SU-DHL-6 (cell line): Measurements from ENCODE around the gene KCNJ1.

ENCODE experiments used
- H2AFZ ChIP-seq: fragments of 200-600 bp; sonication (generic); 2 replicates; pipeline ENCODE4 v1.6.1; 2014; ENCODE audit warnings: low read depth, mild to moderate bottlenecking, moderate library complexity, mixed read lengths, antibody characterized with exemption, low read length; ENCODE audit not compliant: severe bottlenecking
- H3F3A ChIP-seq: fragments of 200-600 bp; shearing (Covaris generic); 2 replicates; pipeline ENCODE4 v1.6.0; 2016; ENCODE audit warnings: antibody characterized with exemption, mild to moderate bottlenecking; ENCODE audit not compliant: insufficient read depth
- H3K27ac ChIP-seq: fragments of 200-600 bp; sonication (generic); 2 replicates; pipeline ENCODE4 v1.5.1; 2016; ENCODE audit warnings: low read depth, mild to moderate bottlenecking, low read length, moderate library complexity, mixed read lengths
- H3K27me3 ChIP-seq: fragments of 200-600 bp; sonication (generic), shearing (Covaris generic); 2 replicates; pipeline ENCODE4 v1.6.0; 2014; ENCODE audit warnings: mild to moderate bottlenecking, low read length
- H3K36me3 ChIP-seq: fragments of 200-600 bp; sonication (generic); 2 replicates; pipeline ENCODE4 v1.6.1; 2014; ENCODE audit warnings: mild to moderate bottlenecking, low read length, mixed read lengths
- H3K4me2 ChIP-seq: fragments of 300-600, 200-600 bp; shearing (Covaris generic), sonication (generic); 2 replicates; pipeline ENCODE4 v1.6.0; 2014; ENCODE audit warnings: low read length, low read depth, mild to moderate bottlenecking; ENCODE audit not compliant: poor library complexity, severe bottlenecking
- H3K4me3 ChIP-seq: fragments of 200-600 bp; sonication (generic); 2 replicates; pipeline ENCODE4 v1.5.1; 2014; ENCODE audit warnings: antibody characterized with exemption, low read length, mild to moderate bottlenecking, mixed read lengths; ENCODE audit not compliant: insufficient read depth, poor library complexity, severe bottlenecking
- H3K79me2 ChIP-seq: fragments of 200-600 bp; sonication (generic); 2 replicates; pipeline ENCODE4 v1.6.1; 2014; ENCODE audit warnings: mild to moderate bottlenecking, low read length, moderate library complexity; ENCODE audit not compliant: insufficient read depth
- H3K9ac ChIP-seq: fragments of 200-600 bp; sonication (generic); 2 replicates; pipeline ENCODE4 v1.7.0; 2014; ENCODE audit warnings: mild to moderate bottlenecking, low read length
- H3K9me2 ChIP-seq: fragments of 200-600 bp; sonication (generic); replicated peaks from 2 replicates; pipeline ENCODE4 v1.6.1; 2014; ENCODE audit warnings: low read length; ENCODE audit not compliant: insufficient read depth
- H3K9me3 ChIP-seq: fragments of 200-600 bp; sonication (generic); 2 replicates; pipeline ENCODE4 v1.6.1; 2014; ENCODE audit warnings: low read length, mixed read lengths; ENCODE audit not compliant: insufficient read depth
- H4K20me1 ChIP-seq: fragments of 200-600 bp; sonication (generic); 2 replicates; pipeline ENCODE4 v1.6.1; 2014; ENCODE audit warnings: low read depth, mild to moderate bottlenecking, antibody characterized with exemption, low read length, moderate library complexity, mixed read lengths
- CTCF ChIP-seq: fragments of 200-600 bp; sonication (generic); IDR thresholded peaks from one replicate; pipeline ENCODE4 v1.5.1; 2017; ENCODE audit warnings: antibody characterized with exemption, mild to moderate bottlenecking, low read length, moderate library complexity; ENCODE audit not compliant: insufficient read depth, poor library complexity, severe bottlenecking
- EZH2phosphoT487 ChIP-seq: fragments of 200-600 bp; sonication (generic), shearing (Covaris generic); conservative IDR thresholded peaks from 2 replicates; pipeline ENCODE4 v1.6.1; 2018; ENCODE audit warnings: mild to moderate bottlenecking, antibody characterized with exemption, low read length, moderate library complexity, mixed read lengths

The KCNJ1 gene

DNA sequence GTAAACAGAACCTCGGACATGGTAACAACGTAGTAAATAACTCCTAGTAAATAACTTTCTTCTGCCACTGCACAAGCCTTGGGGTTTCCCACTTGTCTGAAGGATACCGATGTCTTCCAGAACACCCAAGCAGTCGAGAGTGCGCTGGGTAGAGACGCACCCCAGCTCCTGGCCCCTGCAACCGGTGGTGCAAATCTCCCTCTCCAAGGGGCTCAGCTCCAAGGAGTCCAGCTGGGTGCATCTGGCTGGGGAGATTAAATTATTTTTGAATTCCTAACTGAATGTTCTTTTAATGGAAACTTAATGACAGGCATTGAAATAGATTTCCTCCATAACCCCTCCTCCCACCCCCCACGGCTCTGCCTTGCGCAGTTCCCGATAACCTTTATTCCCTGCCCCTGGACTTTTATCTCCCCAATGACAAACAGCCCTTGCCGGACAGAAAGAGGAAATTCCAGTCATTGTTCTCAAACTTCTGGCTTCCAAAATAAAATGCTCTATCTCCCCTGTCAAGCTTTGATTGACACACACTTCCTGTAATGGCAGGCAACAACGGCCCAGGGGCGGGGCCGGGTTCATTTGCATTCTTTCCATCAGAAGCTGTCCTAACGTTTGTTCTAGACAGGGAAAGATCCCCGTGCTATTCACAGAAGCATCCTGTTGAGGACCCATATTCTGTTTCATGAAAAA, 31.2 kb downstream of the KCNJ1 start:
- Histone ChIP-seq H3K36me3 (no peaks in the 10 kb centered on the region), H3K4me2 (peak overlapping the region; percentile 15), H3K9ac (no peak overlapping the region), H3K27ac (peak overlapping the region; percentile 35; the same call in 1 of the 2 replicates), H3F3A (peaks cover 11% of the 10 kb centered on the region; the same call in 1 of the 2 replicates), H4K20me1 (no peaks in the 10 kb centered on the region), H3K9me2 (no peaks in the 10 kb centered on the region), H2AFZ (no peak overlapping the region), H3K9me3 (no peaks in the 10 kb centered on the region), H3K79me2 (no peaks in the 10 kb centered on the region), H3K27me3 (no peaks in the 10 kb centered on the region), H3K4me3 (no peak overlapping the region)
- no peak for TF ChIP-seq CTCF
- no peak for TF ChIP-seq EZH2phosphoT487

- Histone ChIP-seq H3K4me3 (no peak overlapping the region), H3K79me2 (no peaks in the 10 kb centered on the region), H3K36me3 (no peaks in the 10 kb centered on the region), H3K9me2 (no peaks in the 10 kb centered on the region), H2AFZ (no peak overlapping the region), H3K27ac (peak overlapping the region; percentile 18), H3K27me3 (no peaks in the 10 kb centered on the region), H3F3A (peaks cover 11% of the 10 kb centered on the region; the same call in 1 of the 2 replicates), H3K9ac (no peak overlapping the region), H3K4me2 (no peak overlapping the region), H4K20me1 (no peaks in the 10 kb centered on the region), H3K9me3 (no peaks in the 10 kb centered on the region)
- TF ChIP-seq CTCF (no peak), EZH2phosphoT487 (no peak)
Measured at GRCh38 chr11:128834157-128834556, 32.9 kb downstream of the KCNJ1 start.

DNA sequence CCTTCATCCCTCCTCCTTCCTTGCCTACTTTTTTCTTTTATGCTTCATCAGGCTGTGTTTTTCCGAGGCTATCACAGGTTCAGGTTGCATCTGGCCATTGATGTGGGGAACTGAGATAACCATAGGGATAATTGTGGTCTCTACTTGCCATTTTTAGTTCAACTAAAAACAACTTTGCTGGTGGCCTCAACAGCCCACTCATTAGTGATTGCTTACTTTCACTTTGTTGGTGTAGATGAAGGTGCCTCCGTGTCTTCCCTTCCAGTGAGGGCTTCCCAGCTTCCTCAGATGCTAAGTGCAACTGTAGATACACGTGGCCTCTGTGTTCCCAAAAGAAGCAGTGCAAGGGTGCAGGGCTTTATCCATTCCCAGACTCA, 35.0 kb downstream of the KCNJ1 start:
- no peaks in the 10 kb centered on the region for H3K9me3 ChIP-seq
- H3K27ac ChIP-seq, result peak overlapping the region; percentile 79
- H3K79me2 ChIP-seq, result no peaks in the 10 kb centered on the region
- H3K4me2 ChIP-seq, result peak overlapping the region; percentile 45
- H3K9ac ChIP-seq, result peak overlapping the region; percentile 33
- no peak overlapping the region for H2AFZ ChIP-seq
- no peaks in the 10 kb centered on the region for H4K20me1 ChIP-seq
- peak overlapping the region; percentile 7 for H3K4me3 ChIP-seq
- TF ChIP-seq EZH2phosphoT487 (no peak), CTCF (no peak)
- no peaks in the 10 kb centered on the region for H3K36me3 ChIP-seq
- H3K9me2 ChIP-seq, result no peaks in the 10 kb centered on the region
- H3F3A ChIP-seq, result peaks cover 4% of the 10 kb centered on the region; the same call in 1 of the 2 replicates
- no peaks in the 10 kb centered on the region for H3K27me3 ChIP-seq
